Central memory CD8-positive, alpha-beta T cell (primary cell): ENCODE measurements around the gene WASHC4.

Experiments
- ATAC-seq: fragments of 150-1000 bp; cut with Tn5 transposase; replicated peaks from 2 replicates; pipeline ENCODE4 v1.10.0; 2022; ENCODE audit warnings: mild to moderate bottlenecking, moderate FRiP score, moderate number of reproducible peaks; ENCODE audit not compliant: poor library complexity, severe bottlenecking; ENCODE audit errors: extremely low read depth
- DNase-seq, 2 donors: peaks; one replicate each; pipeline ENCODE4 v3.0.0; 2021; ENCODE audit warnings: low spot score in 2 of 2
- H3K27ac Mint-ChIP-seq: one replicate; pipeline ENCODE4 v1.8.0; 2022; ENCODE audit warnings: low read depth, mild to moderate bottlenecking, moderate library complexity, mixed read lengths
- H3K27me3 Mint-ChIP-seq: one replicate; pipeline ENCODE4 v1.8.0; 2022; ENCODE audit warnings: mixed read lengths
- H3K36me3 Mint-ChIP-seq: one replicate; pipeline ENCODE4 v1.8.0; 2022; ENCODE audit warnings: mild to moderate bottlenecking, moderate library complexity, mixed read lengths; ENCODE audit not compliant: insufficient read depth
- H3K4me1 Mint-ChIP-seq: one replicate; pipeline ENCODE4 v1.8.0; 2022; ENCODE audit warnings: mixed read lengths
- H3K4me3 Mint-ChIP-seq: one replicate; pipeline ENCODE4 v1.8.0; 2022; ENCODE audit warnings: mild to moderate bottlenecking, moderate library complexity, mixed read lengths
- H3K9me3 Mint-ChIP-seq: one replicate; pipeline ENCODE4 v1.8.0; 2022; ENCODE audit warnings: mixed read lengths

Gene WASHC4

GRCh38 chr12:105142259-105142658 is 34.7 kb downstream of the WASHC4 start:
- Mint-ChIP-seq H3K9me3 (no peaks in the 10 kb centered on the region), H3K4me3 (no peak overlapping the region), H3K4me1 (peaks cover 2% of the 10 kb centered on the region), H3K36me3 (peaks cover 51% of the 10 kb centered on the region), H3K27me3 (no peaks in the 10 kb centered on the region), H3K27ac (no peak overlapping the region)
- no peak for ATAC-seq
- no peak for DNase-seq

- DNase-seq = no peak
- H3K9me3 Mint-ChIP-seq = no peaks in the 10 kb centered on the region
- no peak overlapping the region for H3K27ac Mint-ChIP-seq
- no peaks in the 10 kb centered on the region for H3K4me1 Mint-ChIP-seq
- ATAC-seq = no peak
- H3K4me3 Mint-ChIP-seq = no peak overlapping the region
- H3K36me3 Mint-ChIP-seq = peaks cover 41% of the 10 kb centered on the region
- H3K27me3 Mint-ChIP-seq = no peaks in the 10 kb centered on the region
Observed at GRCh38 chr12:105156260-105156659, 48.7 kb downstream of the WASHC4 start.

- Mint-ChIP-seq H3K27ac (no peak overlapping the region), H3K36me3 (peaks cover 45% of the 10 kb centered on the region), H3K4me1 (no peaks in the 10 kb centered on the region), H3K9me3 (no peaks in the 10 kb centered on the region), H3K4me3 (no peak overlapping the region), H3K27me3 (no peaks in the 10 kb centered on the region)
- ATAC-seq (no peak), DNase-seq (no peak)
Observed at GRCh38 chr12:105157606-105158005, 50.1 kb downstream of the WASHC4 start.

GRCh38 chr12:105158876-105159275 is 51.3 kb downstream of the WASHC4 start:
- H3K27me3 Mint-ChIP-seq = no peaks in the 10 kb centered on the region
- ATAC-seq (no peak), DNase-seq (no peak)
- no peaks in the 10 kb centered on the region for H3K9me3 Mint-ChIP-seq
- H3K4me3 Mint-ChIP-seq = no peak overlapping the region
- no peaks in the 10 kb centered on the region for H3K4me1 Mint-ChIP-seq
- peaks cover 53% of the 10 kb centered on the region for H3K36me3 Mint-ChIP-seq
- H3K27ac Mint-ChIP-seq = peak overlapping the region; percentile 1

- no peak overlapping the region for H3K27ac Mint-ChIP-seq
- H3K4me1 Mint-ChIP-seq = no peaks in the 10 kb centered on the region
- no peak for ATAC-seq
- no peaks in the 10 kb centered on the region for H3K27me3 Mint-ChIP-seq
- no peak for DNase-seq
- H3K36me3 Mint-ChIP-seq = peaks cover 54% of the 10 kb centered on the region
- no peaks in the 10 kb centered on the region for H3K9me3 Mint-ChIP-seq
- H3K4me3 Mint-ChIP-seq = no peak overlapping the region
Observed at GRCh38 chr12:105162174-105162573, 54.6 kb downstream of the WASHC4 start.

GRCh38 chr12:105164068-105164467 is 56.5 kb downstream of the WASHC4 start:
- no peak for DNase-seq
- Mint-ChIP-seq H3K4me3 (no peak overlapping the region), H3K27me3 (no peaks in the 10 kb centered on the region), H3K27ac (no peak overlapping the region), H3K36me3 (peaks cover 50% of the 10 kb centered on the region), H3K4me1 (no peaks in the 10 kb centered on the region), H3K9me3 (no peaks in the 10 kb centered on the region)
- ATAC-seq = no peak

GRCh38 chr12:105166736-105167135 is 59.2 kb downstream of the WASHC4 start:
- H3K36me3 Mint-ChIP-seq = peaks cover 41% of the 10 kb centered on the region
- no peak overlapping the region for H3K4me3 Mint-ChIP-seq
- DNase-seq = no peak

GRCh38 chr12:105167346-105167745 is 59.8 kb downstream of the WASHC4 start:
- H3K4me3 Mint-ChIP-seq = no peak overlapping the region
- ATAC-seq (no peak), DNase-seq (no peak)
- peaks cover 3% of the 10 kb centered on the region for H3K4me1 Mint-ChIP-seq
- peaks cover 37% of the 10 kb centered on the region for H3K36me3 Mint-ChIP-seq
- H3K27me3 Mint-ChIP-seq = no peaks in the 10 kb centered on the region
- peak overlapping the region; percentile 25 for H3K27ac Mint-ChIP-seq
- H3K9me3 Mint-ChIP-seq = no peaks in the 10 kb centered on the region

More at GRCh38 chr12:105166736-105167135, 59.2 kb downstream of the WASHC4 start:
- H3K27ac Mint-ChIP-seq = peak overlapping the region; percentile 25
- no peaks in the 10 kb centered on the region for H3K9me3 Mint-ChIP-seq
- no peaks in the 10 kb centered on the region for H3K27me3 Mint-ChIP-seq
- no peaks in the 10 kb centered on the region for H3K4me1 Mint-ChIP-seq
- ATAC-seq = no peak

- Mint-ChIP-seq H3K4me3 (no peak overlapping the region), H3K9me3 (no peaks in the 10 kb centered on the region), H3K27me3 (no peaks in the 10 kb centered on the region), H3K4me1 (peaks cover 6% of the 10 kb centered on the region), H3K36me3 (peaks cover 36% of the 10 kb centered on the region), H3K27ac (no peak overlapping the region)
- ATAC-seq (no peak), DNase-seq (no peak)
Observed at GRCh38 chr12:105168006-105168405, 60.5 kb downstream of the WASHC4 start.

GRCh38 chr12:105170139-105170538 is 62.6 kb downstream of the WASHC4 start:
- H3K27ac Mint-ChIP-seq = peak overlapping the region; percentile 16
- peaks cover 6% of the 10 kb centered on the region for H3K4me1 Mint-ChIP-seq
- DNase-seq (no peak), ATAC-seq (no peak)
- H3K27me3 Mint-ChIP-seq = no peaks in the 10 kb centered on the region
- H3K9me3 Mint-ChIP-seq = no peaks in the 10 kb centered on the region
- peaks cover 23% of the 10 kb centered on the region for H3K36me3 Mint-ChIP-seq
- H3K4me3 Mint-ChIP-seq = no peak overlapping the region

GRCh38 chr12:105171691-105172436 is 64.3 kb downstream of the WASHC4 start:
- Mint-ChIP-seq H3K27ac (peak overlapping the region; percentile 82), H3K27me3 (no peaks in the 10 kb centered on the region), H3K4me3 (no peak overlapping the region), H3K4me1 (peaks cover 6% of the 10 kb centered on the region), H3K9me3 (no peaks in the 10 kb centered on the region), H3K36me3 (peaks cover 30% of the 10 kb centered on the region)
- ATAC-seq (no peak), DNase-seq (no peak)

- Mint-ChIP-seq H3K36me3 (peaks cover 29% of the 10 kb centered on the region), H3K27ac (no peak overlapping the region), H3K27me3 (no peaks in the 10 kb centered on the region), H3K4me1 (peaks cover 6% of the 10 kb centered on the region), H3K9me3 (no peaks in the 10 kb centered on the region), H3K4me3 (no peak overlapping the region)
- DNase-seq = no peak
- ATAC-seq = no peak
Observed at GRCh38 chr12:105175397-105175990, 68.0 kb downstream of the WASHC4 start.

- Mint-ChIP-seq H3K4me3 (no peak overlapping the region), H3K27me3 (no peaks in the 10 kb centered on the region), H3K9me3 (peaks cover 5% of the 10 kb centered on the region), H3K4me1 (peaks cover 10% of the 10 kb centered on the region), H3K36me3 (peaks cover 31% of the 10 kb centered on the region), H3K27ac (no peak overlapping the region)
- DNase-seq = no peak
- no peak for ATAC-seq
Observed at GRCh38 chr12:105177208-105177607, 69.7 kb downstream of the WASHC4 start.
